Measurements from ENCODE around the gene DNAJC16. TPM values are rescaled to one million over a fixed set of nuclear protein-coding genes. Genes with fewer than 3 reads are reported as not detected.

DNAJC16 gene
- total RNA-seq, 1 experiment from 2014 or later, result 20.7 TPM

DNA sequence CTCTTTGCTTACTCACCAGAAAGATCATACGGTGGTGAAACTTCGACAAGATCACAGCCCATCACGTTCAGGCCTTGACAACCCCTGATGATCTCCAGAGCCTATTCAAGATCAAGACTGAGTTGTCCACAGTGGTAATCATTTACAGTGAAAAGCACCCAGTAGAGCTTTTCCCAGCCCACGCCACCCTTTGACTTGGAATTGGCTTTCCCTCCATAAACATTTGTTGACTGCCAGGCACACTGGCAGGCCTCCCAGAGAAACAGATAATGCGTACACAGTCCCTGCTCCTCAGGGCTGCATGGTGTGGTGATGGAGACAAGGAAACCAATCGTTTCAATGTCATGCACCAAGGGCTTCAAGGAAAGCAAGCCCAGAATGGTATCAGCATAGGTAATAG is 48.1 kb downstream of the DNAJC16 start:
- Histone ChIP-seq H3K9me3 (ENCODE audit: control insufficient read depth, low read depth, low read length) (no peaks in the 10 kb centered on the region), H3K4me2 (ENCODE audit: insufficient read depth, insufficient read length, low read length) (no peak overlapping the region), H4K5ac (ENCODE audit: insufficient read length, low read depth, low read length) (no peak overlapping the region), H3K23me2 (ENCODE audit: insufficient read length, low read depth, low read length, poor library complexity, severe bottlenecking) (no peaks in the 10 kb centered on the region), H2BK15ac (ENCODE audit: low read depth, low read length) (no peak overlapping the region), H3K56ac (ENCODE audit: insufficient read length, low read depth, low read length) (no peak overlapping the region), H3K27me3 (ENCODE audit: insufficient read depth, low read length) (no peaks in the 10 kb centered on the region), H2AK5ac (ENCODE audit: insufficient read length, low read length) (no peak overlapping the region), H2BK120ac (ENCODE audit: low read depth, low read length, poor library complexity, severe bottlenecking) (no peak overlapping the region), H3K4me1 (ENCODE audit: insufficient read depth, low read length) (no peaks in the 10 kb centered on the region), H3K14ac (ENCODE audit: insufficient read depth, low read length) (no peak overlapping the region), H3K18ac (ENCODE audit: insufficient read length, low read depth, low read length) (no peak overlapping the region), H2AFZ (ENCODE audit: low read length) (no peak overlapping the region), H3K27ac (ENCODE audit: insufficient read length, low read depth, low read length) (no peak overlapping the region), H3K4ac (ENCODE audit: low read depth, low read length) (no peak overlapping the region), H4K20me1 (ENCODE audit: control insufficient read depth, insufficient read depth, insufficient read length) (no peaks in the 10 kb centered on the region), H3K9ac (ENCODE audit: extremely low read depth, insufficient read length, low read length) (no peak overlapping the region), H3K79me1 (ENCODE audit: insufficient read depth, low read depth, low read length, poor library complexity, severe bottlenecking) (no peaks in the 10 kb centered on the region), H3T11ph (ENCODE audit: low read length) (no peak overlapping the region), H2BK12ac (ENCODE audit: insufficient read length, low read depth, low read length) (no peak overlapping the region), H2BK20ac (ENCODE audit: low read depth, low read length, poor library complexity, severe bottlenecking) (no peak overlapping the region), H3K79me2 (ENCODE audit: insufficient read depth, low read length) (no peaks in the 10 kb centered on the region), H2BK5ac (ENCODE audit: insufficient read length, low read length) (no peak overlapping the region), H4K91ac (ENCODE audit: insufficient read length, low read depth, low read length) (no peak overlapping the region), H3K23ac (ENCODE audit: insufficient read length, low read depth, low read length) (no peak overlapping the region), H4K8ac (replicated peaks; ENCODE audit: insufficient read length, low read depth, low read length) (no peak overlapping the region)
- TF ChIP-seq, protein P1, sequence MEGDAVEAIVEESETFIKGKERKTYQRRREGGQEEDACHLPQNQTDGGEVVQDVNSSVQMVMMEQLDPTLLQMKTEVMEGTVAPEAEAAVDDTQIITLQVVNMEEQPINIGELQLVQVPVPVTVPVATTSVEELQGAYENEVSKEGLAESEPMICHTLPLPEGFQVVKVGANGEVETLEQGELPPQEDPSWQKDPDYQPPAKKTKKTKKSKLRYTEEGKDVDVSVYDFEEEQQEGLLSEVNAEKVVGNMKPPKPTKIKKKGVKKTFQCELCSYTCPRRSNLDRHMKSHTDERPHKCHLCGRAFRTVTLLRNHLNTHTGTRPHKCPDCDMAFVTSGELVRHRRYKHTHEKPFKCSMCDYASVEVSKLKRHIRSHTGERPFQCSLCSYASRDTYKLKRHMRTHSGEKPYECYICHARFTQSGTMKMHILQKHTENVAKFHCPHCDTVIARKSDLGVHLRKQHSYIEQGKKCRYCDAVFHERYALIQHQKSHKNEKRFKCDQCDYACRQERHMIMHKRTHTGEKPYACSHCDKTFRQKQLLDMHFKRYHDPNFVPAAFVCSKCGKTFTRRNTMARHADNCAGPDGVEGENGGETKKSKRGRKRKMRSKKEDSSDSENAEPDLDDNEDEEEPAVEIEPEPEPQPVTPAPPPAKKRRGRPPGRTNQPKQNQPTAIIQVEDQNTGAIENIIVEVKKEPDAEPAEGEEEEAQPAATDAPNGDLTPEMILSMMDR (conservative IDR thresholded peaks at IDR 0.05), result no peak
- DNase-seq, result no peak
- Mint-ChIP-seq H3K27me3 (ENCODE audit: low read depth) (no peaks in the 10 kb centered on the region), H3K9me3 (no peaks in the 10 kb centered on the region), H3K27ac (peak overlapping the region in 1 of 3 experiments; percentile 25; a peak in 1 of 7 replicates), H3K4me3 (no peak overlapping the region), H3K4me1 (peaks cover 11 to 12% of the 10 kb centered on the region in 2 experiments), H3K36me3 (ENCODE audit: insufficient read depth in 1 of 3, low read depth in 3 of 3) (peaks cover 0 to 15% (median 11%) of the 10 kb centered on the region in 3 experiments; a peak in 5 of 7 replicates)
- WGBS (ENCODE audit: extremely low coverage, insufficient read length, low lambda C conversion rate), result no CpG with 5 or more reads among the region's 6 CpGs

Data from H9 (cell line).